Gastrocnemius medialis (tissue), 4 donors: ENCODE data around the gene SLITRK3.

ENCODE experiments used
- CTCF ChIP-seq, 5 experiments: fragments of 450-650 bp in 3 of 5; fragments of 200-600 bp in 2 of 5; sonication (generic) in 2 of 5; IDR thresholded peaks in 4 of 5; conservative IDR thresholded peaks in 1 of 5; 1 replicate in 4 of 5; 2 replicates in 1 of 5; pipeline ENCODE4 v1.5.1; 2016 to 2019; ENCODE audit warnings: antibody characterized with exemption in 5 of 5, mild to moderate bottlenecking in 3 of 5, moderate library complexity in 3 of 5
- POLR2A ChIP-seq, 2 donors: fragments of 450-650 bp; IDR thresholded peaks; one replicate each; pipeline ENCODE4 v1.6.1; 2017; ENCODE audit warnings: antibody characterized with exemption in 2 of 2, mild to moderate bottlenecking in 2 of 2, moderate library complexity in 2 of 2

GRCh38 chr3:165210727-165211126 lies 14.5 kb upstream of the SLITRK3 start:
- TF ChIP-seq CTCF (IDR thresholded peaks at IDR 0.05 in 4 of 5, conservative IDR thresholded peaks at IDR 0.05 in 1 of 5) (no peak), POLR2A (IDR thresholded peaks at IDR 0.05) (no peak)
